GM19238 (cell line): Measurements from ENCODE around the gene AMMECR1.

Source experiments
- DNase-seq: peaks from one replicate; pipeline ENCODE4 v3.0.0; 2011; ENCODE audit warnings: low spot score; ENCODE audit not compliant: insufficient read length

Gene AMMECR1

DNA sequence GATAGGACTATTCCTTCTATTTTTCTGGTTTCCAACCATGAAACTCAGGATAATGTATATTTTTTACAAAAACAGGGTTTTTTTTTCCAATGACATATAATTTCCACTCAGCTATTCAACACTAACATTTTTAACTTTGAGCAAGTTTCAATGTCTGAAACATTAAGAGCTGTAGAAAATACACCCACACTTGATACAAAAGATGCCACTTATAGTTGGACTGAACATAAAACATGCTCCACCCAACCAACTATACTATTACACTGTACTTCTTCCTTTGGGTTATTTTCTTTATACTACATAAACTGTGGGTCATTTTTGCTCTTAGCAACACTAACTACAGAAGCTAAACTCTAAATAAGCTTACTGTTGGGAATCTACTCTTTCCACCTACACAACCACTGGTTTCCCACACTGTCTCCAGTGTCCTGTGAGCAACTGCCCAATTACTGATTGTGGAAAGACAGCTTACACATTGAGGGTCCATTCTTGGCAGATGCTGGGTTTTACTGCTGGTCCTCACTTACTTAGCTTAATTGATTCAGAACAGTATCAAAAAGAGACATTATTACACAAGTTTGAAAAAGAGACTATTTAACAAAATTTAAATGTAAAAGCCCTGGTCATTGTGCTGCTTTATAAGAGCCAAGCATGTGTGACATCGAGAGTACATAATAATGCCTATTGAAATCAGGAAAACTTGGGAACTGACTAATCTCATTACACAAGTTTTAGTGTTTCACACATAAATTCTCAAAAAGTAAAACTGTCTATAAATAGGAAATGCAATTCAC, 6.3 kb downstream of the AMMECR1 start:
- no peak for DNase-seq

DNA sequence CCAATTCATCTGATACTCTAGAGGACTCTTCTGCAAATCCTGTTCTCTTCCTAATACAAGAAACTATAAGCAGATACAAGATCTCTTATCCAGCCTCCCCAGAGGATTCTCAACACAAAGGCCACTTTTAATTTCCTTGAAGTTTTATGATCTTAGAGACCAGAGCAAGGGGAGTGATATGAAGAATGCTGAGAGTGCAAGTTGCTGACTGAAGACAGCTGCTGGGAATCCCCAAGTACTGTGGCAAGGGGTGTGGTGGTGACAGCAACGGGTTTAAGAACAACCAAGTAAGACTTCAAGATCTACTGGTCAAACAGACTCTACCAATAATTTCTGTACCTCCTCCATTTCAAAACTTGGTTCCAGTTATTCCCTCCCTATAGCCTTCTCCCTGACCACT, 7.0 kb downstream of the AMMECR1 start:
- no peak for DNase-seq

DNA sequence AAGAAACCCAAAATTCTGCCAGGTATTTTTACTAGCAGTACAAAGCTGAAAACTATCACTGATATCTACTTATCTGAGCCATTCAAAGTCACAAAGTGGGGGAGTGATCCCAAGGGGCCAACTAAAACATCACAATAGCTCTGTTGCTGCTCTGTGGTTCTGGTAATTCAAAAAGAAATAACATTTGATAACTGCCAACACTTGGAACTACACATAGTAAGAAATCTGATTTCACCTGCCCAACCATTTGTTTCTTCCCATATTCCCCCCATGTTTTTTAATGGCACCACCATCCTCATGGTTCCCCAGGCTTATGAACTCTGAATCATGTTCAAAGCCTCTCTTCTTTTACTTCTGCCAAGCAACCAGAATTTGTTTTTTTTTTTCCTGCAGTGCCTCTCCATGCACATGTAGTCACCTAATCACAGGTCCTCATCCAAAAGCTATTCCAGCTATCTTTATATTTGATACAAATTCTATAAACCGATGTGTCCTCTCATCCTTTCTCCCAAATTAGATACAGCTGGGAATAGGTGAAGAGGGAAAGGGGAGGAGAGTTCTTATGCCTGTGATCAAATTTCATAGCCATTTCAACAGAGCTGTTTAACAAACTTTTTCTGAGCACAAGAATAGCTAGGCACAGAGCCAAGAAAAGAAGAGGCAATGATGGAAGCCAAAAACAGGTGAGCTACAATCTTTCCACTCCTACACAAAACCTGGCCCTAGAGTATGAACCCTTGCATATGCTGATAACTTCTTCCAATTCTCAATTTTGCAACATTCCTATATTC, 7.7 kb downstream of the AMMECR1 start:
- DNase-seq: no peak

DNA sequence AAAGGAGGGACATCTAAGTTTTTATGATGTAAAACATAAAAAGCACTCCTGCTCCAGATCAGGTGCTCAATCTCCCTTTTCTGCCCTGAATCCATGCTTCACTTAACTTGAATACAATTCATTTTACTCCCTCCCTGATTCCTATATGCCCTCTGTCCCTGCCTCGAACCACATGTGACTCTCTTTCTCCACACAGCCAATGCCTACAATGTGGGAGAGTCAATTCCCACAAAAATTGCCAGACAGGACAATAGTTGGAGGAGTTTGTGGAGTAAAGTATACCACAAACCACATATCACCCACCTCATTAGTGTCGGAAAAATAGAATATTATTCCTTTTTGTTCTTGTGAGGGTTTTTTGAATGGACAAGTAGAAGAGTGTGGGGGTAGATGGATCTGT, 9.7 kb downstream of the AMMECR1 start:
- no peak for DNase-seq

DNA sequence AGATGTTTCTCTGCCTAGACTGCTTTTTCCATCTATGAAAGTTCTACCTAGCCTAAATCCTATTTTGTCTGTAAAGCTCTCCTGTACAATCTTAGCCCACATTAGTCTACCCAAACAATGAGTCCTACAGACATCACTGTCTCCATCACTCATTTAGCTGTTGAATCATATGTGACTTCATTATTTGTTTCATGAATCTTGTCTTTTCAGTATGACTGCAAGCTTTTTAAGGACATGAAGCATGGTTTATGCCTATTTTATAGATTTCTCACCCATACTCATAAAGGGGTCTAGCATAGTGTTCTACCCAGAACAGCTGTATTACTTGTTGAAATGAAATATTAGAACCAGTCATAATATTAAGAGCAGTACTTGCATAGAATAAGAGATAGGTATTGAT, 13.0 kb downstream of the AMMECR1 start:
- DNase-seq: no peak

DNA sequence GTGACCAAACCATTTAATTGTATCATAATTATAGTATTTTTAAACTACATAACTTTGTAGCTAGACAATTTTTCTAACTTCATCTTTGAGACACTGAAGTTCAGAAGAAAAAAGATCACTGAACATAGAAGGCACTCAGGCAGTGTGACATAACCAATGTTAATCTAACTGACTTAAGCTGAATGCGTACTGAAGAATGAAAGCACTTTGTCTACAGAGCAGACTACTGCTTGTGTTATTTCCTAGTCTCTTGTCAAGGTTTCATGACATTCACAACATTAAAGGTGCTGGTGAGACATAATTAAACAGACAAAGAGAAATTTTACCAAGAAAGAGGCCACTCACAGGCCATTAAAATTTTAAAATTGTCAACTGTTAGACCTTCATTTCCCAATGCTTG, 13.5 kb downstream of the AMMECR1 start:
- DNase-seq: no peak

DNA sequence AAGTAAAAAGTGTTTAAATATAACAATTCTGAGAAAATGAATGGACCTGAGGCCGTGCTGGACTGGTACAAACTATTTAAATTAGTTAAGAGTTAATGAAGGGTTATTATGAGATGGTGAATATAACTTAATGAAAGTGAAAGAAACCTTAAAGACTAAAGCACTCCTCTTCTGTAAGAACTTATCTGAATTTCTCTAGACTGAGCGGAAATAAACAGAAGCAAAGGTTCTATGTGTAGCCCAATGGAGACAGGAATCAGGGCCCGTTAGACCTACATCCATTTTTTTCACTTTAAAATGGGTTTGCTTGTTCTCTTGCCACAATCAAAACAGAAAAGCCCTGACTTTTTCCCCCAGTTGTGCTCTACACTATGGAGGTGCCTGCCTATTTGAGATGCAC, 14.9 kb downstream of the AMMECR1 start:
- no peak for DNase-seq

DNA sequence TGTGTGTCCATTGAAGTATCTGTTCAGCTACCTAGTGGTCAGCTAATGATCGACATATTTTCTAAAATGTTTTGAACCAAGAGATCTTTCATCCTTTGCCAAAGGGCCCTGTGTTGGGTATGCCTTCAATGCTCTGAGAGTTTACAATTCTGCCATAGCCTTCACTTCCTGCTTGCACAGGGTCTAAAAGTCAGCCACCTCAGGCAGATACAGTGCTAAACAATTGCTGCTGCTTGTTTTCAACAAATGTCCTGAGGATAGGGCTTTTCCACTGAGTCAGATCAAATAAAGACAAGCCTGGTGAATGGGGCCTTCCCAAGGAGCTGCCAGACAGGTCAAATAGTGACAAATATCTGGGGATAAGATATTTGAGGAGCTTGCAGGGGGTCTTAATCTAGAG, 16.7 kb downstream of the AMMECR1 start:
- no peak for DNase-seq

DNA sequence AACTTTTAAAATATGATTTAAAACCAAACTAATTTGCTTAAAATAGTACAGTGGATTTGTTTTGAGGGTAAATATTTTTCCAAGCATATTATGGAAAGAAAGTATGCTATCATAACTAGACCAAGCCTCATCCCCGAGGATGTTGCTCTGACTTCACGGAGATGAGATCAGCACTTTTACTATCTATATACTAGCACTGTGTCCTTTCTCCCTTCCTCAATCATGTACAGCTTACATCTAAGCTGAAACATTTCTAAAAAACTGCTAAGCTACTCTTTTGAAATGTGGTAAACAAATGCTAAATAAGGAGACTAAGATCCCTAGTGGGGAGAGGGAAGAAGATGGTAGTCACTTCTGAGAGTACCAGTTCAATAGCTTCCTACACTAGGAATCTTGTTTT, 23.8 kb downstream of the AMMECR1 start:
- DNase-seq: no peak

DNA sequence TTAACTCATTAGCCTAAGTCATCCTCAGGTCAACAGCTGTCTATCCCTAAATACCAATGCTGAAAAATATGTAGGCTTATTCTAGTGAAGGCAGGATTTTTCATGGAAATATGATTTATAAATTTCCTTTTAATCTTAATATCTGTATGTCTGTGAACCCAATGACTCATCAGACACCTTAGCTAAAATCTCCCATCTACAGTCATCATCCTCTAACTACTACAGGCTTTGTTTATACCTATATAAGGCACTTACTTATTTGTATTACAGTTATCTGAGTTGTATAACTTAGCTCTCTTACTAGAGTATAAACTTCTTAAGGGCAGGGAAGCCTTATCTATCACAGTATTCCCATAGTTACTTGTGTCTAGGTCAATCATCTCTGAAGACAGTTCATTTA, 24.2 kb downstream of the AMMECR1 start:
- DNase-seq: no peak

DNA sequence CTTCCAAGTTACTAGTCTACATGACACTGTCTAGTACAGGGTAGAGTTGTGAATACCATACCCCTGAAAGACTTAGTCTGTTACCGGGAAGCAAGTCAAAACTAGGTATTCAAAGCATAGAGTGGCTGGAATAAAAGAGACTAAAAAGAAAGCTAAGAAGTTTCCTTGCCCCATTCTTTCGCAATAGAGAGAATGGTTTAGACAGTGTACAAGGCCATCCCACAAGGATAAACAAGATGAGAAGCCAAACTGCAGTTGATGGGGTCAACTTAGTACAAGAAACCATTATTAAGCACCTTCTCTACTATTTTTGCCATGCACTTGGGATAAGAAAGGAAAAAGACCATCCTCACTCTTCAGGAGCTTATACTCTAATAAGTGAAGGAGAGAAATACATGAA, 30.3 kb downstream of the AMMECR1 start:
- no peak for DNase-seq

DNA sequence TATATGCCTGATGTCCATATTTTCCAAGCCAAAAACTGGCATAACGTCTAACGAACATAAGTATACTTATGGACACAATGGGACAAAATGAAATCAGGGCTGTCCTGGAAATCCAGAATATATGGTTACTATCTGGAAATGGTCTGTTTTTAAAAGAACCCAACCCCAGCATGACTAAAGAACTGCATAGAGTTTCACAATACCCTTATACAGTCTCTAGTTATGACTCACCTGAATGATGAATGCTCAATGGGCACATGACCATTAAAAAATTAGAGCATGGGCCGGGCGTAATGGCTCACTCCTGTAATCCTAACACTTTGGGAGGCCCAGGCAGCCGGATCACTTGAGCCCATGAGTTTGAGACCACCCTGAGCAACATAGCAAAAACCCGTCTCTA, 31.8 kb downstream of the AMMECR1 start:
- no peak for DNase-seq

DNA sequence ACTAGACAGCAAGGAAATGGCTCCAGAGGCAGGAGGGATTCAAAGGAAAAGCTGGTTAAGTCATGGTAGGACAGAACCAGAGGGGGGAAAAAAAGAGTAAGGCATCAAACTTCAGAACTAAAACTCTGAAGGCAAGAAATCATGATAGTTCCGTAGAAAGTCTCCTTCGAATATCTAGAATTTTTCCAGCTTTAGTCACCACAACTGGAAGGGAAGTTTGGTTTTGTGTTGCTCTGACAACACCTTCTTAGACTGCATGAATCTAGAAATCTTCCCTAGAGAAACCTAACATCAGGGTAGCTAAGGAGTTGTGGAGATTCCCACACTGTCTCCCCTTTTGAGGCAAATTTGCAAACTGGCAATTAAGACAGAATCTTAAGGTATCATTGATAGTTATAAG, 33.7 kb downstream of the AMMECR1 start:
- DNase-seq: no peak

DNA sequence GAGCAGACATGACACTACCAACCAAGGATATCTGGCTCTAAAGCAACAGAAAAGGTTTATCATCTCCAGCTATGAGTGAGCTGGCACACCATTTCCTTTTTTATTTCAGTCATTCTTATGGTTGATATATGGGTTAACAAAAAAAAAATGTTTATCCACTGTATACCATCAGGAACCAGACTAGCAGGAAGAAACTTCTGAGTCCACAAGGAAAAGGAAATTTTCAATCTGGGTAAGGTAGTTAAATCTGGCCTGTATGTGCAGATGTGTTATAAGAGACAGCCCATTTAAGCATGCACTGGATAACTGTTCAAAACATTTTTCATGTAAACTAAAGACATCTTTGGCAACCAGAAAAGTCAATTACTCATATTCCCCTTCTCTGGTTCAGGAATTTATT, 35.0 kb downstream of the AMMECR1 start:
- no peak for DNase-seq

DNA sequence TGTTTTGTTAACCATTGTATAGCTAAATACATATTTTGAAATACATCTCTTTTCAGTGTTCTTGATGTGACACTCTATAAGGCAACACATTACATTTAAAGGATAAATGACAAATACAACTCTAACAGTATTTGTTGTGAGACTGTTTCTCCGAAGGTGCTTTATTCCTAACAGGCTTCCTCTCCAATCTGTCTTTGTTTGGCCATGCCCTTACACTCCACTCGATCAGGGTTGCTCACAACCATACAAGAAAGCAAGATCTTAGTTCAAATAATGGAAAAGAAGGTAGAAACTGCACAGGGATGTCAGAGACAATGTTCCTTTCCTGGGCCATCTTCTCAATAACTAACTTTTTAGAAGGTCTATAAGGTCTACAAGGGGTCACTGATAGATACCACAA, 36.5 kb downstream of the AMMECR1 start:
- no peak for DNase-seq

DNA sequence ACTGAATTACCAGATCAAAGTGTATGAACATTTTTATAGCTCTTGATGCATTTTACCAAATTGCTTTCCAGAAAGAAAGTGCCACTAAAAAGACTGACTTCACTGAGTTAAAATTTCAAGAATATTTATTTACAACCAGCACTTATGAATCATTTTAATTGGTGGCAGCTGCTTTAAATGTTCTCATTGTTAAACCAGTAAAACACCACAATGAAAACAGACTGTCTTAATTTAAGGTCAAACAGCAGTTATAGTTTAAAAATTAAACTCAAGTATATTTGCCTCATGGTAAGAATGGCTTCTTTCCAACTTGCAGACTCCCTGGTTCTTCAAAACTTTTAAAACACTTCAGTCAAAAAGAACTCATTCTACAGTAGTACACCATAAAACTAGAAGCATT, 36.9 kb downstream of the AMMECR1 start:
- no peak for DNase-seq

DNA sequence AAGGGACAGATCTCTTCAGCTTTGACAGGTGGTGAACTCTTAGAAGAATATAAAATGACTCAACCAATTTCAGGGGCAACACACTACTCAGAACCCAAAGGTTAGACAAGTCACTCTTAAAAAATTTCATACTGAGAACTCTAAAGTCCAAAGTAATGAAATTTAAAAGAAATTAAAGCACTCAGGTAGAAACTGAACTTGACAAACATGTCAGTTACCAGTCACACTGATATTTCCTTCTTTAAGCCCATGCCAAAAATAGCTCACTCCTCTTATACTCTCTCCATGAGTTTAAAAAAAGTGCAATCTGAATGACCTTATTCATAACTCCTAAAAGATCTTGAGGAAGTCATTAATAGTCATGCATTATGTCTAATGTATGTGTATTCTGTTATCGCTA, 40.3 kb downstream of the AMMECR1 start:
- no peak for DNase-seq

DNA sequence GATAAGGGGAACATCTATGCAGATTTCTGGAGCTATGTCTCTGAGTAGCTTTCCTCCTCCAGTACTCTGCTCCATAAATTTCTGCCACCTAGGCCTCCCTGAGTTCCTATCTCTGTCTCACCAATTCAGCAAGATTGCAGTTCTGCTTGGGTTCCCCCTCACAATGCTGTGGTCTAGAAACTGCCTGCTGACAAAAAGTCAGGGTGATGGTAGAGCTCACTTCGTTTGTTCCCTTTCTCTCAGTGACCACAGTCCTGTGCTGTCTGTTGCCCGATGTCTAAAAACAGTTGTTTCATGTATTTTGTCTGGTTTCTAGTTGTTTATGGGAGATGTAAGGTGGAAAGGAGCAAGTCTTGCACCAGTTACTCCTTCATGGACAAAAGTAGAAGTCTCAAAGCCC, 41.1 kb downstream of the AMMECR1 start:
- DNase-seq: no peak

DNA sequence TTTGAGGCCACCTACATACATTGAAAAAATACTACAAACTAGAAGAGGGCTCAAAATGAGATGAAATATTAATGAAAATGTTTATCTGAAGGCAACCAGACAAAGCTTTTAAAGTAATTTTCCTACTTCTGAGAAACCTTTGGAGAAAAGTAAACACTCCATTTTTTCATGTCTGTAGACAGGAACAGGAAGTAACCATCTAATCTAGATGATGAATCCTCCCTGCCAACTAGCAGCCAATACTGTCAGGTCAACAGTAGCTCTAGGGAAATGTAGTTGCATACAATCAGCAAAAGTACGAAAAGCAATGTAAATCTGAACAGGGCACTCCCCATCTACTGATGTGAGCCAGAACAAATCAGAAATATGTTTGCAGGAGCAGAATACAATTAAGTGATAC, 49.0 kb downstream of the AMMECR1 start:
- DNase-seq: no peak

DNA sequence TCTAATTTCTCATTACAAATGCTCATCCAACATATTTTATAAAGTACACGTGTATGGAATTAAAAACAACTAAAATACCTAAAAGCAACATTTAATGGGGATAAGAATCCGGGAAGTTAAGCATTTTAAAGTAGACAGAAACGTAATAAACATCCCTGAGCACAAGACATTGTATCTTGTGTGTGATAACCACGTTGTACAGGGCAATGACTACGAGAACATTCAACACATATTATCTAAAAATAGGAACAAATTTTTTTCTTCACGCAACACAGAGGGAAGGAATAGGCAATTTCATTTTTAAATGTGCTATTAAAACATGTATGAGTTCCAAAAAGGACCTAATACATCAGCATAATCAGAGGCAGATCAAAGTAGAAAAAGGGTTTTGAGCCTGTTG, 49.5 kb downstream of the AMMECR1 start:
- DNase-seq: no peak

DNA sequence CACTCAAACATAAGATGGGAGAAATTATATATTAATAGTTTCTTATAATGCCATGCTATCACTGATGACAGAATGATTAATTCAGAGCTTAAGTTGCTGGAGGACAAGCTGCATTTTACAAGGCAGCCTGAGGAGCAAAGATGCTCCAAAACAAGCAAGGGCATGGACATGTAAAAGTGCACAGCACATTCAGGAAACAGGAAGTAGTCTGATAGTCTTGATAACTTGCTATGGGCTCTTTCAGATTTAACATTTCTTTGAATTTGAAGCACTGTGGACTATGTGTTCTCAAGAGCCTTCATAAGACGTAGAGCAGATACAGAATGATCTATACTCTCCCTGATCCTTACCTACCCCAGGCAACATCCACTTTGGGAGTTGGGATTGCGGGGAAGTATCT, 50.0 kb downstream of the AMMECR1 start:
- DNase-seq: no peak

DNA sequence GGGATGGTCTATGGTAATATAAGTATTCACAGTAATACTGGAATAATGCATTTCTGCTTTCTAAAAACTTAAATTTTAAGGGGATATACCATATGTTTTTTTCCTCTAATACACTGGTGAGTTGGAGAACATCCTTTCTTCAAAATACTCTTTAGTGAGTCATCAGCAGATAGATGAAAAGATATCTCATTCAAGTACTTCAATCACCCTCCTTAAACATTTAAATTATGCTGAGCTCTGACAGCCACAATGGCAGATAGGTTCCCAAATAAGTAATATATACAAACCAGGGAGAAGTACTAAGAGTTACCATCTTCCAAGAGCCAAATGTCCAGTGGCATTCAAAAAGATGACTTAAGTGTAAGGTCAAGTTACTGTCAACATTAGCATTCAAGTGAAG, 52.2 kb downstream of the AMMECR1 start:
- DNase-seq: no peak

DNA sequence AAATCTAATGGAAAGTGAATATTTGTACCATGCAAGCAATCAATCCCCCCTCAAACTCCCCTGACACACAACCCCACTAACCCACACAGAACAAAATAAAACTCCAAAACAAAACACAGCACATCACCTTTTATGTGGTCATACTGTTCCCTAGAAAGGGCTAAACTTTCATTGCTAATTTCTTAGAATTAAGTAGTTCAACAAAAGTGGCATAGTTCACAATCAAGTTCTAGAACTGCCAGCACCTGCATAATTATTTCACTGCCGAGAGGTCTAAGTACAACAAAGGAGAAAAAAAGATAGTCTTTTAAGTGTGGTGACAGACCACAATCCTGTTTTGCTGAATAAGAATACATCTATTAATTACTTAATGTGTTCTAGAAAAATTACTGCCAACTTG, 58.8 kb downstream of the AMMECR1 start:
- DNase-seq: no peak
